Measurements from ENCODE around the gene EID2B.

Gene EID2B

DNA sequence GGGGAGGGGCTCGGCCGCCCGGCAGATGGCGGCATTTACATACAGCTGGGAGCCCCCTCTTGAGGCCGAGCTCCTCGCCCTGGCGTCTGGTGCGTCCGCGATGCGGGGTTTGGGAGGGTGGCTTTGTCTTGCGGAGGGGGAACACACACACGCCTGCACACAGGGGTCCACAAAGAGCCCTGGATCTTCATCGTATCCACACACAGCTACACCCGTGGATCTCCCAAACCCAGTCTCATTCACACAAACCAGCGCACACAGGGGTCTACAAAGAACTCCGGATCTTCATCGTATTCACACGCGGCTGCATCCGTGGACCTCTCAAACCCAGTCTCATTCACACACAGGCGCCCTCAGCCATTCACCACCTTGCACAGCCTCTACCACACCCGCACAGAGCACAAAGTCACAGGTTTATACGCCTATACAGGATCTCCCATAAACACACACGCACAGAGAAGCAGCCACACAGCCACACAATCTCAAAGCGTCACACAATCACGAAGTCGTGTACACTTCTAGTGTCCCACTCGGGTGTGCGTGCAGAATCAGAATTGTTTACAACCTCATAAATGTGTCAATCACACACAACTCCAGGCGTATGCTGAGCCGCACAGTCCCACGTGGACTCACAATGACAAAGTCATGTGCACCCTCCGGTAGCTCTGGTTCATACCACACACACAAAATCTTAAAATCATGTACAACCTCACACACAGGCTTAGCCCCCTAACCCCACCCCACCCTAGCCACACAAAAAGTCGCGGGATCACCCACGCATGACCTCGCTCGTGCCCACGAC lies 34.5 kb downstream of the EID2B start:
- peak; percentile 68 for DNase-seq

DNA sequence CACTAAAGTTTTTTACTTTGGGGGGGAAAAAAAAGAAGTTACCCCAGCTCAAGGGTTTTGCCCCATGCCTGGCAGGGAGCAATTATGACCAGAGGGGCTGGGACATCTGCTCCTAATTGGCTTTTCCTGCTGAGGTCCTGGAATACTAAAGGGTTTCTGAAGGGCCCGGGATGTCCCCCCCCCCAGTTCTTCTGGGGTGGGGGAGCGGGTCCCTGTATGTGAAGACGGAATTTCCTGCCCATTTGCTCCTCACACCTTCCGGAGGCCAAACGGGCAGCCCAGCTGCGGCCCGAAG lies 35.0 kb downstream of the EID2B start:
- DNase-seq: no peak

DNA sequence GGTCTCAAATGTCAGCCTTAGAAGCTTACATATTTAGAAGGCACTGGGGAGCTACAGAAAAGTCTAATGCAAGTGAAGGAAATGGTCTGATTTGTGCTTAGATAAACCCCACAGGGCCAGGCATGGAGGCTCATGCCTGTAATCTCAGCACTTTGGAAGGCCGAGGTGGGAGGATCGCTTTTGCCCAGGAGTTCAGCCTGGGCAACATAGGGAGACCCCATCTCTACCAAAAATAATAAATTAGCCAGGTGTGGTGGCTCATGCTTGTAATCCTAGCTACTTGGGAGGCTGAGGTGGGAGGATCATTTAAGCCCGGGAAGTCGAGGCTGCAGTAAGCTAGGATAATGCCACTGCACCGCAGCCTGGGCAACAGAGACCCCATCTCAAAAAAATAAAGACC lies 36.6 kb downstream of the EID2B start:
- no peak for DNase-seq

DNA sequence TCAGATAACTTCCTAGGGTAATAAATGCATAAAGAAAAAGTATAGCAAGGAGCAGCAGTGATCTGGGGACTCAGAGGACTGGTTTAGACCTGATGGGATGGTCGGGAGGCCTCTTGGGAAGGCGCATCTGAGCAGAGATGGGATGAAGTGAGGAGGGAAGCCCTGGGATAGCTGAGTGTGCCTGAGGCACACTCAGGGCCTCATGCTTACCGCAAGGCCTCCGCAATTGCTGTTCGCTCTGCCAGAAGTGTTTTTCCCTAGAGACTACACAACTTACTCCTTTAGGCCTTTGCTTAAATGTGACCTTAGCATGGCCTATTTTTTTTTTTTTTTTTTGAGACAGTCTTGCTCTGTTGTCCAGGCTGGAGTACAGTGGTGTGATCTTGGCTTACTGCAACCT lies 38.0 kb downstream of the EID2B start:
- no peak for DNase-seq

DNA sequence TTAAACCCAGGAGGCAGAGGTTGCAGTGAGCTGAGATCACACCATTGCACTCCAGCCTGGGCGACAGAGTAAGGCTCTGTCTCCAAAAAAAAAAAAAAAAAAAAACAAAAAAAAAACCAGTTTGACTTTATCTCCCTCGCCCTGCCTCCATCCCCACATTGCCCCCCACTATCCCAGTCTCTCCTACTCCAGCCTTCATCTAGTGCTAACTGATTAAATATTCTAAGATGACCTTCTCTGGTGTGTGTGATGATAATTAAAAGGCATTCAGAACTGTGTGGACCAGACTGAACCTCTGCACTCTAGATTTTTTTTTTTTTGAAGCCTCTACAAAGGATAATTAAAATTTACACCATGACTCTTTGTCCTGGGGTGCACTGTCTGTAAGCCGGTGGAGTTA lies 39.9 kb downstream of the EID2B start:
- no peak for DNase-seq

DNA sequence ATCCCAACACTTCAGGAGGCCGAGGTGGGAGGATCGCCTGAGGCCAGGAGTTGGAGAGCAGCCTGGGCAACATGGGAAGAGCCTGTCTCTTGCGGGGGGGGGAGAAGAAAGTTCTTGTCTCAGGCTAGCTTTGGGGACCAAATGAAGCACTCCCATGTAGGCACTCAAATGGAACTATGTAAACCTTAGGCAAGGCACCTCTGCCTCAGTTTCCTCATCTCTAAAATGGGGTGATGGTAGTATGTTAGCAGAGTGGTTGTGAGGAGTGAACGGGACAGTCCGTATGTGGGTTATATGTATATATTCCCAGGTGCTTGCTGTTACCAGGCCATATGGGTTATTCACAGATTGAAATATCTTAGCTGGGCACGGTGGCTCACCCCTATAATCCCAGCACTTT lies 40.4 kb downstream of the EID2B start:
- no peak for DNase-seq

DNA sequence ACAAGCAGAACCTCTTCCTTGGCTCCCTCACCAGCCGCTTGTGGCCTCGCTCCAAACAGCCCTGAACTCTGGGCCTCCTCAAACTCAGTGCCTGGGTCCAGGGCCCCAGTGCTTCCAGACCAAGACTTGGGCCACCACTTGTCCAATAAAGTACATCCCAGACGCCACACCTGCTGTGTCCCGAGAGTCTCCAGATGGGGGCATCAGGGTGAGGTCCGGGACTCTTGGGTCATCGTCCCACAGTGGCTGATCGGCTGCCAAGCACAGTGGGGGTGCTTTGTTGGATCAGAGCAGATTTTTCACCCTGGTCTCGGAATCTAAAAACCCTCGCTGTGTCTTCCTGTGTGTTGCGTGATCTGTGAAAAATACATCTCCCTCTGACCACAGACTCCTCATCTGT lies 42.9 kb downstream of the EID2B start:
- DNase-seq: no peak

DNA sequence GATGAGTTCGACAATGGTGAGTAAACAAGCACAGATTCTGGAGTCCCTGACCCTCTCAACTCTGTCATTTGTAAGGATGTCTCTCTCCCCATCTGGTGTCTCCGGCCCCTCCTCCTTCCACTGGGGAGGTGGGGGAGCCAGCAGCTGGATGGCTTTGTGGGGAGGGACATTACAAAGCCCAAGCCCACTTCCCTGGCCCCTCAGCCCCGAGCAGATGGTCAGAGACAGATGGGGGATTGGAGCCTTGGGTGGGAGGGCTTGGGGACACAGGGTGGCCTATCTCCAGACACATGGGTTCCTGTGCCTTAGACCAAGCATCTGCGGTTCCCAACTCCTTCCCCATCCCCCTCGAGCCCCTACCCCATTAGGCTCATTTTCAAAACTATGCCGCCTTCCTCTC lies 49.5 kb downstream of the EID2B start:
- no peak for DNase-seq

DNA sequence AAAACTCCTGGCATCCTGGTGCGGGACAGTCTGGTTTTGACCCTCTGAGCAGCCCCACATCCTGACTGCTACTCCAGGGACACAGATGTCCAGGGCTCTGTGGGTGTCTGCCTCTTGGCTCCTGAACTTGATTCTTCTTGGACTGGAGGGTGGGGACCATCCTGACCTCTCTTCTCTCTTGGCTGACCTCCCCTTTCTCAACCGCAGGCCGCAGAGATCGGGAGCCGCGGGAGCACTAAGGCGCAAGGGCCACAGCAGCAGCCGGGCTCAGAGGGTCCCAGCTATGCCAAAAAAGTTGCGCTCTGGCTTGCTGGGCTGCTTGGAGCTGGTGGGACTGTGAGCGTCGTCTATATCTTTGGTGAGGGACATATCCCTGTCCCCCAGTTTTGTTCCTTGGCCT lies 51.0 kb downstream of the EID2B start:
- DNase-seq: no peak

DNA sequence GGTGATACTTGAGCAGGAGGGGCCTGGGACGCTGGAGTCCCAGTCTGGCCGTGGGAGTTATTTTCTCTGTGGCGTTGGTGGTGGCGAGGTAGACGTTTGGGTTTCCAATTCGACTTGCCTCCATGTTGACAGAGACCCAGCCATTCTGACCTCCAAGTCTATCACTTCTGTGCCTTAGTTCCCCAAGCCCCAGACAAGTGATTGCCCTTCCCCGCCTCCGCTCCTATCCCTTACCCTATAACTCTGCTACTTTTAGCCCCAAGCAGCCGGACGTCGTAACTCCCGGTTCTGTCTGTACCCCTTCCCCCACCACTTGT lies 51.5 kb downstream of the EID2B start:
- no peak for DNase-seq

Data from activated CD8-positive, alpha-beta memory T cell treated with anti-CD3 and anti-CD28 coated beads for 24 hours (primary cell).